HCT116 (cell line): ENCODE data around the gene CUEDC2. TPM values are rescaled to one million over a fixed set of nuclear protein-coding genes. Genes with fewer than 3 reads are reported as not detected.

ENCODE experiments used
- ATAC-seq: fragments of 200-7000 bp; cut with Tn5 transposase; 2 replicates; pipeline ENCODE4 v1.9.1; 2020; ENCODE audit warnings: mild to moderate bottlenecking, moderate library complexity
- BruUV-seq: library from RNA; stranded (reverse); fragments of 400-500 nt; replicated peaks from 2 replicates; lab custom pipeline; 2021; lab: Mats Ljungman, UMichigan
- CTCF ChIA-PET: fragments of 300-600 bp; sonication (Branson Sonifier 250); formaldehyde crosslinking; loops from one replicate; lab custom pipeline; 2021; ENCODE audit warnings: antibody characterized with exemption; lab: Charles Lee
- POLR2A ChIA-PET: fragments of 300-600, 350-600 bp; sonication (Branson Sonifier 250); formaldehyde crosslinking; loops from one replicate; lab custom pipeline; 2021; ENCODE audit warnings: antibody characterized with exemption; lab: Charles Lee
- RAD21 ChIA-PET, 2 experiments: fragments of 300-600 bp; sonication (Branson Sonifier 250); formaldehyde crosslinking; loops; one replicate each; lab custom pipeline; 2023; ENCODE audit warnings: low total read pairs in 2 of 2; ENCODE audit not compliant: uncharacterized antibody in 2 of 2, unreplicated experiment in 2 of 2, low non-redundant PET in 1 of 2; lab: Charles Lee
- DNase-seq: peaks from one replicate; pipeline ENCODE4 v3.0.0-alpha.2; 2010; ENCODE audit warnings: low read depth, low spot score
- H2AFZ ChIP-seq: fragments of 200-600 bp; shearing (Covaris generic), sonication (generic); 2 replicates; pipeline ENCODE4 v1.6.1; 2017; ENCODE audit warnings: low read depth, mixed run types, mixed read lengths, antibody characterized with exemption, low read length; ENCODE audit not compliant: poor library complexity, severe bottlenecking
- H3K27ac ChIP-seq: 2 replicates; pipeline ENCODE4 v1.5.1; 2012; ENCODE audit warnings: low read depth, low read length
- H3K27me3 ChIP-seq: fragments of 200-600 bp; sonication (generic); 2 replicates; pipeline ENCODE4 v1.6.1; 2016; ENCODE audit warnings: mixed run types, low read length, mixed read lengths; ENCODE audit not compliant: insufficient read depth
- H3K36me3 ChIP-seq, 2 experiments: fragments of 200-500 bp in 1 of 2; fragments of 200-600 bp in 1 of 2; sonication (Bioruptor generic) in 1 of 2; sonication (generic) in 1 of 2; 2 replicates each; pipeline versions ENCODE4 v1.5.1 to v1.6.1; 2014 to 2016; ENCODE audit warnings: low read length in 2 of 2, inconsistent platforms in 1 of 2, mixed read lengths in 1 of 2, mixed run types in 1 of 2; ENCODE audit not compliant: insufficient read depth in 2 of 2, control insufficient read depth in 1 of 2
- H3K4me1 ChIP-seq, 2 experiments: fragments of 200-600 bp in 1 of 2; sonication (generic) in 1 of 2; 2 replicates each; pipeline versions ENCODE4 v1.5.1 to v1.6.1; 2012 to 2017; ENCODE audit warnings: low read length in 2 of 2, inconsistent platforms in 1 of 2, mild to moderate bottlenecking in 1 of 2, mixed read lengths in 1 of 2, mixed run types in 1 of 2, moderate library complexity in 1 of 2; ENCODE audit not compliant: insufficient read depth in 2 of 2, control insufficient read depth in 1 of 2
- H3K4me2 ChIP-seq: fragments of 200-600 bp; sonication (generic); 2 replicates; pipeline ENCODE4 v1.6.1; 2017; ENCODE audit warnings: mixed run types, low read length, mixed read lengths
- H3K4me3 ChIP-seq, 2 experiments: fragments of 200-600 bp in 1 of 2; sonication (generic) in 1 of 2; replicated peaks in 1 of 2; 2 replicates each; pipeline ENCODE4 v1.5.1; 2011 to 2016; ENCODE audit warnings: low read length in 2 of 2, control low read depth in 1 of 2, low read depth in 1 of 2, mild to moderate bottlenecking in 1 of 2, mixed read lengths in 1 of 2, mixed run types in 1 of 2
- H3K79me2 ChIP-seq: fragments of 200-600 bp; sonication (generic); 2 replicates; pipeline ENCODE4 v1.6.1; 2017; ENCODE audit warnings: mild to moderate bottlenecking, mixed run types, low read length, moderate library complexity, mixed read lengths; ENCODE audit not compliant: insufficient read depth
- H3K9ac ChIP-seq: fragments of 200-600 bp; sonication (generic); 2 replicates; pipeline ENCODE4 v1.6.1; 2016; ENCODE audit warnings: low read length, mixed read lengths
- H3K9me2 ChIP-seq: fragments of 200-600 bp; sonication (generic), shearing (Covaris generic); 2 replicates; pipeline ENCODE4 v1.6.1; 2017; ENCODE audit warnings: mixed run types, mild to moderate bottlenecking, moderate library complexity; ENCODE audit not compliant: insufficient read depth
- H3K9me3 ChIP-seq, 2 experiments: fragments of 200-500 bp in 1 of 2; fragments of 200-600 bp in 1 of 2; sonication (Bioruptor generic) in 1 of 2; sonication (generic) in 1 of 2; 2 replicates each; pipeline ENCODE4 v1.6.1; 2014 to 2017; ENCODE audit warnings: low read length in 2 of 2, mixed read lengths in 2 of 2, inconsistent platforms in 1 of 2, low read depth in 1 of 2, mild to moderate bottlenecking in 1 of 2, mixed run types in 1 of 2, moderate library complexity in 1 of 2; ENCODE audit not compliant: control insufficient read depth in 1 of 2, insufficient read depth in 1 of 2
- H4K20me1 ChIP-seq: fragments of 200-600 bp; sonication (generic), shearing (Covaris generic); 2 replicates; pipeline ENCODE4 v1.6.1; 2017; ENCODE audit warnings: mixed run types, mild to moderate bottlenecking, moderate library complexity; ENCODE audit not compliant: insufficient read depth
- EZH2 ChIP-seq: fragments of 200-600 bp; sonication (generic); IDR thresholded peaks from 2 replicates; pipeline ENCODE4 v1.6.1; 2017; ENCODE audit warnings: antibody characterized with exemption, mixed run types
- FOSL1 ChIP-seq: IDR thresholded peaks from 2 replicates; pipeline ENCODE4 v1.6.1; 2012; ENCODE audit warnings: low read depth
- JUND ChIP-seq: IDR thresholded peaks from 2 replicates; pipeline ENCODE4 v1.6.1; 2012
- POLR2AphosphoS5 ChIP-seq: IDR thresholded peaks from 2 replicates; pipeline ENCODE4 v1.6.1; 2011; ENCODE audit warnings: mild to moderate bottlenecking, low read depth, low read length, moderate library complexity
- ZNF274 ChIP-seq: fragments of 200-500 bp; sonication (Bioruptor generic); IDR thresholded peaks from 2 replicates; pipeline ENCODE4 v1.6.1; 2014; ENCODE audit warnings: mild to moderate bottlenecking, low read depth, low read length, inconsistent platforms
- intact Hi-C: fragments of 100-400 bp; cut with micrococcal nuclease; formaldehyde crosslinking; loops from 2 replicates; pipeline ENCODE4 v1.10.0; 2022
- total RNA-seq: library from RNA; stranded (reverse); gene quantifications from one replicate; pipeline ENCODE4 v1.2.1, GENCODE V29; 2021; ENCODE audit not compliant: unreplicated experiment
- TF ChIP-seq, protein P1 (sequence below): IDR thresholded peaks from 2 replicates; pipeline ENCODE4 v1.6.1; 2012
- TF ChIP-seq, protein P2 (sequence below): IDR thresholded peaks from 2 replicates; pipeline ENCODE4 v1.6.1; 2011; ENCODE audit warnings: mild to moderate bottlenecking, low read length, moderate library complexity; ENCODE audit not compliant: insufficient replicate concordance; ENCODE audit errors: extremely low read depth
- TF ChIP-seq, protein P3 (sequence below), 3 experiments: fragments of 200-600 bp in 1 of 3; sonication (generic) in 1 of 3; IDR thresholded peaks in 2 of 3; conservative IDR thresholded peaks in 1 of 3; 2 replicates each; pipeline ENCODE4 v1.5.1; 2012 to 2017; ENCODE audit warnings: low read depth in 2 of 3, low read length in 2 of 3, antibody characterized with exemption in 1 of 3, borderline replicate concordance in 1 of 3, control low read depth in 1 of 3, mild to moderate bottlenecking in 1 of 3, mixed read lengths in 1 of 3, mixed run types in 1 of 3, moderate library complexity in 1 of 3; ENCODE audit not compliant: insufficient read depth in 1 of 3

CUEDC2 gene
- total RNA-seq, 1 experiment from 2014 or later, result 96.7 TPM

DNA sequence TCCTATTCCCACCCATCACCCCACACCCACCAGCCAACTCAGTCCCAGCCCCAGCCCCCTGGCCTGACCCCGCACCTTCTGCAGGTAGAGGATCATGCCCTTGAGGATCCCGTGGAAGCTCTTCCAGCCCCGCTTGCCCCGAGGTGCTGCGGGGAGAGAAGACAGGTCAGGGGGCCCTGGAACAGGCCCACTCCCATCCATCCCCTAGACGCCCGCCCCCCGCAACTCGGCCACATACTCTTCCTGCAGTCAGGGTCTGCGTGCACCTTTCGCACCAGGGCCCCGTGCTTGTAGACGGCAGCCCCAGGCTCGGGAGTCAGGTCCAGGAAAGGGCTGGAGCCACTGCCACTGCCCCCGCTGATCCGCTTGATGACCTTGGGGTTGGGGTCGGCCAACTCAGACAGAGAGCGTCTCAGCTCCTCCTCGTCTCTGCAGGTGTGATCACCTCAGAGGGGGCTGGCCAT, 27.2 kb downstream of the CUEDC2 start:
- ChIA-PET POLR2A (interaction anchor here (3.2 kb wide), 1 partner anchor 9 kb away, joined by 14 read pairs; the partner anchor contains the start of gene NFKB2), RAD21 (no interaction called here)
- Histone ChIP-seq H2AFZ (no peak overlapping the region), H3K79me2 (no peaks in the 10 kb centered on the region), H3K9ac (no peak overlapping the region), H3K36me3 (peaks cover 4 to 11% of the 10 kb centered on the region in 2 experiments; a peak in 2 of 4 replicates)
- TF ChIP-seq, protein P1, sequence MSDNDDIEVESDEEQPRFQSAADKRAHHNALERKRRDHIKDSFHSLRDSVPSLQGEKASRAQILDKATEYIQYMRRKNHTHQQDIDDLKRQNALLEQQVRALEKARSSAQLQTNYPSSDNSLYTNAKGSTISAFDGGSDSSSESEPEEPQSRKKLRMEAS, result no peak
- TF ChIP-seq, protein P2, sequence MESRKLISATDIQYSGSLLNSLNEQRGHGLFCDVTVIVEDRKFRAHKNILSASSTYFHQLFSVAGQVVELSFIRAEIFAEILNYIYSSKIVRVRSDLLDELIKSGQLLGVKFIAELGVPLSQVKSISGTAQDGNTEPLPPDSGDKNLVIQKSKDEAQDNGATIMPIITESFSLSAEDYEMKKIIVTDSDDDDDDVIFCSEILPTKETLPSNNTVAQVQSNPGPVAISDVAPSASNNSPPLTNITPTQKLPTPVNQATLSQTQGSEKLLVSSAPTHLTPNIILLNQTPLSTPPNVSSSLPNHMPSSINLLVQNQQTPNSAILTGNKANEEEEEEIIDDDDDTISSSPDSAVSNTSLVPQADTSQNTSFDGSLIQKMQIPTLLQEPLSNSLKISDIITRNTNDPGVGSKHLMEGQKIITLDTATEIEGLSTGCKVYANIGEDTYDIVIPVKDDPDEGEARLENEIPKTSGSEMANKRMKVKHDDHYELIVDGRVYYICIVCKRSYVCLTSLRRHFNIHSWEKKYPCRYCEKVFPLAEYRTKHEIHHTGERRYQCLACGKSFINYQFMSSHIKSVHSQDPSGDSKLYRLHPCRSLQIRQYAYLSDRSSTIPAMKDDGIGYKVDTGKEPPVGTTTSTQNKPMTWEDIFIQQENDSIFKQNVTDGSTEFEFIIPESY, result no peak
- TF ChIP-seq JUND, result no peak
- TF ChIP-seq FOSL1, result no peak
- TF ChIP-seq EZH2, result no peak
- TF ChIP-seq POLR2AphosphoS5, result no peak
- no peak for TF ChIP-seq ZNF274
- TF ChIP-seq, protein P3, sequence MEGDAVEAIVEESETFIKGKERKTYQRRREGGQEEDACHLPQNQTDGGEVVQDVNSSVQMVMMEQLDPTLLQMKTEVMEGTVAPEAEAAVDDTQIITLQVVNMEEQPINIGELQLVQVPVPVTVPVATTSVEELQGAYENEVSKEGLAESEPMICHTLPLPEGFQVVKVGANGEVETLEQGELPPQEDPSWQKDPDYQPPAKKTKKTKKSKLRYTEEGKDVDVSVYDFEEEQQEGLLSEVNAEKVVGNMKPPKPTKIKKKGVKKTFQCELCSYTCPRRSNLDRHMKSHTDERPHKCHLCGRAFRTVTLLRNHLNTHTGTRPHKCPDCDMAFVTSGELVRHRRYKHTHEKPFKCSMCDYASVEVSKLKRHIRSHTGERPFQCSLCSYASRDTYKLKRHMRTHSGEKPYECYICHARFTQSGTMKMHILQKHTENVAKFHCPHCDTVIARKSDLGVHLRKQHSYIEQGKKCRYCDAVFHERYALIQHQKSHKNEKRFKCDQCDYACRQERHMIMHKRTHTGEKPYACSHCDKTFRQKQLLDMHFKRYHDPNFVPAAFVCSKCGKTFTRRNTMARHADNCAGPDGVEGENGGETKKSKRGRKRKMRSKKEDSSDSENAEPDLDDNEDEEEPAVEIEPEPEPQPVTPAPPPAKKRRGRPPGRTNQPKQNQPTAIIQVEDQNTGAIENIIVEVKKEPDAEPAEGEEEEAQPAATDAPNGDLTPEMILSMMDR (IDR thresholded peaks at IDR 0.05 in 2 of 3, conservative IDR thresholded peaks at IDR 0.05 in 1 of 3; ENCODE audit: borderline replicate concordance in 1 of 3, insufficient read depth in 1 of 3, low read depth in 2 of 3, low read length in 2 of 3), result no peak
- TF ChIP-seq, all 23 proteins: peak for 0
- DNase-seq (no peak), ATAC-seq (no peak)
- no peak overlapping the region for H3K4me2 ChIP-seq
- peaks cover 21 to 50% of the 10 kb centered on the region in 2 experiments for H3K4me1 ChIP-seq
- intact Hi-C loops, result no loop called here
- no peak overlapping the region for H3K27ac ChIP-seq
- H3K4me3 ChIP-seq, result no peak overlapping the region
- H3K27me3 ChIP-seq, result no peaks in the 10 kb centered on the region
- BruUV-seq, result no TSS peak
- CTCF ChIA-PET, result interaction anchor here (0.9 to 3.5 kb wide), 7 partner anchors 10 to 236 kb away, joined by 3 to 41 read pairs (median 9); partner anchors contain the start of genes FBXL15 and NFKB2
- H3K9me2 ChIP-seq, result no peaks in the 10 kb centered on the region
- H4K20me1 ChIP-seq, result no peaks in the 10 kb centered on the region
- no peaks in the 10 kb centered on the region for H3K9me3 ChIP-seq
